Gastroesophageal sphincter (tissue), 4 donors: ENCODE data around the gene FOXJ3. TPM values are rescaled to one million over a fixed set of nuclear protein-coding genes. Genes with fewer than 3 reads are reported as not detected.
A peak's percentile ranks its signal among the peaks of the same experiment; 100 is the strongest.

ENCODE experiments used
- ATAC-seq: fragments of 150-250 bp; one replicate; pipeline ENCODE4 v1.9.1; 2016; ENCODE audit warnings: mild to moderate bottlenecking, moderate library complexity
- H3K27ac ChIP-seq, 4 donors: fragments of 200-600 bp; sonication (generic) in 3 of 4; 1 replicate in 3 of 4; 2 replicates in 1 of 4; pipeline ENCODE4 v1.5.1; 2016 to 2019
- H3K27me3 ChIP-seq: fragments of 200-600 bp; sonication (generic); one replicate; pipeline ENCODE4 v1.5.1; 2019
- H3K36me3 ChIP-seq, 2 donors: fragments of 200-600 bp; sonication (generic); one replicate each; pipeline ENCODE4 v1.5.1; 2019; ENCODE audit warnings: control low read depth in 1 of 2
- H3K4me1 ChIP-seq, 3 donors: fragments of 200-600 bp; sonication (generic); 1 replicate in 2 of 3; 2 replicates in 1 of 3; pipeline ENCODE4 v1.5.1; 2016 to 2019; ENCODE audit warnings: control low read depth in 2 of 3
- H3K4me3 ChIP-seq, 2 donors: fragments of 200-600 bp; sonication (generic); one replicate each; pipeline ENCODE4 v1.5.1; 2019; ENCODE audit warnings: mild to moderate bottlenecking in 1 of 2, moderate library complexity in 1 of 2
- H3K9me3 ChIP-seq, 3 donors: fragments of 200-600 bp; sonication (generic); one replicate each; pipeline ENCODE4 v1.5.1; 2017 to 2019; ENCODE audit warnings: control low read depth in 2 of 3
- EP300 ChIP-seq: sonication (generic); formaldehyde crosslinking; IDR thresholded peaks from one replicate; pipeline ENCODE4 v1.6.1; 2017; ENCODE audit warnings: antibody characterized with exemption, mild to moderate bottlenecking
- POLR2A ChIP-seq, 2 donors: fragments of 450-650 bp; IDR thresholded peaks; one replicate each; pipeline ENCODE4 v1.6.1; 2017; ENCODE audit warnings: antibody characterized with exemption in 2 of 2, mild to moderate bottlenecking in 2 of 2, moderate library complexity in 1 of 2
- POLR2AphosphoS5 ChIP-seq: sonication (generic); formaldehyde crosslinking; IDR thresholded peaks from one replicate; pipeline ENCODE4 v1.6.1; 2017; ENCODE audit warnings: antibody characterized with exemption
- WGBS, 2 donors: methylation state at CpG; one replicate each; pipeline ENCODE4 v1.1.5; 2018; ENCODE audit warnings: low coverage in 1 of 2; 5-methylcytosine and 5-hydroxymethylcytosine counted together
- total RNA-seq, 4 donors: library from RNA; depleted of rRNA; stranded (reverse); fragments of >200 nt; gene quantifications; one replicate each; pipeline ENCODE4 v1.1.0, GENCODE V29; 2016
- TF ChIP-seq, protein P1 (sequence below), 4 experiments: fragments of 200-600 bp in 2 of 4; fragments of 450-650 bp in 2 of 4; sonication (generic) in 1 of 4; IDR thresholded peaks; one replicate each; pipeline ENCODE4 v1.5.1; 2017 to 2019; ENCODE audit warnings: antibody characterized with exemption in 4 of 4, mild to moderate bottlenecking in 2 of 4, moderate library complexity in 2 of 4

The FOXJ3 gene
- total RNA-seq, 4 donors from 2014 or later = 36.3 to 57.1 (median 41.4) TPM

DNA sequence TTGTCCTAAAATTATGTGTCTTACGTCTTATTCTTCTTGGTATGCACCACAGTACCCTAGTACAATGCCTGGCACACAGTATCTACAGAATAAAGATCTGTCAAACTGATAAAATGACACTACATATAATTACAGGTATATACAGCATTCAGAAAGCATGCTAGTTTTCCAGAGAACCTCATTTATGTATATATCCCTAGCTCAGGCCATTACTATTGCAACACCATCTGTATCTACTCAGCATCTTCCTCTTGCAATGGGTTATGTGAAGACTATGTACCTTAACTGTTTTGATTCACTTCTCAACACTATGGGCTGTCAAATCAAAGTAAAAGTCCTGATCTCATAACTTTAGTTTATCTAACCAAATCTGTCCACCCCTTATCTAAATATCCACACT lies 112.0 kb downstream of the FOXJ3 start:
- Histone ChIP-seq H3K36me3 (no peaks in the 10 kb centered on the region), H3K27ac (no peak overlapping the region), H3K9me3 (no peaks in the 10 kb centered on the region), H3K4me3 (no peak overlapping the region), H3K4me1 (peaks cover 0 to 34% (median 0%) of the 10 kb centered on the region in 3 donors), H3K27me3 (no peaks in the 10 kb centered on the region)
- TF ChIP-seq, protein P1, sequence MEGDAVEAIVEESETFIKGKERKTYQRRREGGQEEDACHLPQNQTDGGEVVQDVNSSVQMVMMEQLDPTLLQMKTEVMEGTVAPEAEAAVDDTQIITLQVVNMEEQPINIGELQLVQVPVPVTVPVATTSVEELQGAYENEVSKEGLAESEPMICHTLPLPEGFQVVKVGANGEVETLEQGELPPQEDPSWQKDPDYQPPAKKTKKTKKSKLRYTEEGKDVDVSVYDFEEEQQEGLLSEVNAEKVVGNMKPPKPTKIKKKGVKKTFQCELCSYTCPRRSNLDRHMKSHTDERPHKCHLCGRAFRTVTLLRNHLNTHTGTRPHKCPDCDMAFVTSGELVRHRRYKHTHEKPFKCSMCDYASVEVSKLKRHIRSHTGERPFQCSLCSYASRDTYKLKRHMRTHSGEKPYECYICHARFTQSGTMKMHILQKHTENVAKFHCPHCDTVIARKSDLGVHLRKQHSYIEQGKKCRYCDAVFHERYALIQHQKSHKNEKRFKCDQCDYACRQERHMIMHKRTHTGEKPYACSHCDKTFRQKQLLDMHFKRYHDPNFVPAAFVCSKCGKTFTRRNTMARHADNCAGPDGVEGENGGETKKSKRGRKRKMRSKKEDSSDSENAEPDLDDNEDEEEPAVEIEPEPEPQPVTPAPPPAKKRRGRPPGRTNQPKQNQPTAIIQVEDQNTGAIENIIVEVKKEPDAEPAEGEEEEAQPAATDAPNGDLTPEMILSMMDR (IDR thresholded peaks at IDR 0.05) = no peak
- no peak for TF ChIP-seq EP300
- ATAC-seq = no peak
- 89 to 92% methylated on average over 1 of the region's 1 CpG for WGBS, 2 donors

DNA sequence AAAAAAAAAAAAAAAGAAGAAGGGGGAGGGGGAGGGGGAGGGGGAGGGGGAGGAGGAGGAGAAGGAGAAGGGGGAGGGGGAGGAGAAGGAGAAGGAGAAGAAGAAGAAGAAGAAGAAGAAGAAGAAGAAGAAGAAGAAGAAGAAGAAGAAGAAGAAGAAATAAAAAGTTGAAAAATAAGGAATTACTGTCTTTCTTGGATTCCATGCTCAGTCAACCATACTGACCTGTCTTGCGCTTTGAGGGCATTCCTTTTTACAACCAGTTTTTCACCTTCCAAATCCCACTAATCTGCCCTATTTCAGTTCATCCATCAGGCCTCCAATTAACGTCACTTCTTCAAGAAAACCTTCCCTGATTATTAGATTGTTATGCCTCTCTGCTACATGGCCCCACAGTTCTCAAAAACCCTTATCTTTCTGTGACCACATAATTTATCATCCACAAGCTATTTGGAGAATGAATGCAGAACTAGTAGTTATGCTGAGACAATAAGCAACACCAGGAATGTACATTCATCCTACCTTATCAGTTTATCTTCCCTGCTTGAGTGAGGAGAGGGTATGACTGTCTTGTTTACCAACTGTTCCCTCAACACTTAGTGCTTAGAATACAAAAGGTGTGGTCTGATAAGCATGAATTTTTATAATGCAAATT lies 113.0 kb downstream of the FOXJ3 start:
- 88 to 91% methylated on average over 2 of the region's 2 CpGs for WGBS, 2 donors
- peaks cover 0 to 31% (median 0%) of the 10 kb centered on the region in 3 donors for H3K4me1 ChIP-seq

DNA sequence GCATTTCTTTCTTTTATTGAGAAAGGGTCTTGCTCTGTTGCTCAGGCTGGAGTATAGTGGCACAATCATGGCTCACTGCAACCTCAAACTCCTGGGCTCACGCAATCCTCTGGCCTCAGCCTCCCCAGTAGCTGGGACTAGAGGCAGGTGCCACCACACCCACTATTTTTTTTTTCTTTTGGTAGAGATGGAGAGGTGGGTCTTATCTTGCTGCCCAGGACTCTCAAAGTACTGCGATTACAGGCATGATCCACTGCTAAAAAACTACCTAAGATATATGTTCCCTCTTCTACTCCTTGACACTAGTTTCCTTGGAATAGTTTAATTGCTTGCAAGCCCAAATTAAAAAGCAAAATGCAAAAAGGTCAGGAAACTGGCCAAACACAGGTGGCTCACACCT lies 113.6 kb downstream of the FOXJ3 start:
- no peaks in the 10 kb centered on the region for H3K9me3 ChIP-seq
- peaks cover 0 to 24% (median 0%) of the 10 kb centered on the region in 3 donors for H3K4me1 ChIP-seq
- H3K27me3 ChIP-seq = no peaks in the 10 kb centered on the region
- 100% methylated on average over 2 of the region's 2 CpGs for WGBS, 2 donors
- no peak overlapping the region for H3K4me3 ChIP-seq
- ATAC-seq = no peak
- TF ChIP-seq POLR2A (IDR thresholded peaks at IDR 0.05) (no peak), POLR2AphosphoS5 (no peak), EP300 (no peak)
- TF ChIP-seq, protein P1 (IDR thresholded peaks at IDR 0.05) = no peak
- H3K36me3 ChIP-seq = no peaks in the 10 kb centered on the region
- no peak overlapping the region for H3K27ac ChIP-seq

More for the DNA sequence above, 113.0 kb downstream of the FOXJ3 start:
- no peaks in the 10 kb centered on the region for H3K9me3 ChIP-seq
- H3K4me3 ChIP-seq = no peak overlapping the region
- H3K27me3 ChIP-seq = no peaks in the 10 kb centered on the region
- H3K27ac ChIP-seq = no peak overlapping the region
- no peak for TF ChIP-seq POLR2A (IDR thresholded peaks at IDR 0.05)
- TF ChIP-seq POLR2AphosphoS5 = no peak
- H3K36me3 ChIP-seq = no peaks in the 10 kb centered on the region
- ATAC-seq = no peak

DNA sequence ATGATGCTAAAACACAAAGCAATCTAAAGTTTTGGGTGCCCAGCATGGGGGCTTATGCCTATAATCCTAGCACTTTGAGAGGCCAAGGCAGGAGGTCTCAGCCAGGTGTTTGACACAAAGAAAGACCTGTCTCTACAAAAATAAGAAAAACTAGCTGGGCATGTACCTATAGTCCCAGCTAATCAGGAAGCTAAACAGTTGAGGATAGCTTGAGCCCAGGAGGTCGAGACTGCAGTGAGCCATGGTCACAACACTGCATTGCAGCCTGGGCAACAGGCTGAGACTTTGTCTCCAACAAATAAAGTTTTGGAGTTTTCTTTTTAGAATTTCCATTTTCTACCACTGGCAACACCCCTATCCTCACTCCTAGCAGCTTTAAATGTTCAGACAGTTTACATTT lies 115.4 kb downstream of the FOXJ3 start:
- no peaks in the 10 kb centered on the region for H3K9me3 ChIP-seq
- no peak overlapping the region for H3K27ac ChIP-seq
- 64 to 73% methylated on average over 1 of the region's 1 CpG for WGBS, 2 donors
- H3K36me3 ChIP-seq = no peaks in the 10 kb centered on the region
- TF ChIP-seq, protein P1 (IDR thresholded peaks at IDR 0.05) = no peak
- TF ChIP-seq POLR2A (IDR thresholded peaks at IDR 0.05) = no peak
- TF ChIP-seq POLR2AphosphoS5 = no peak
- no peak for TF ChIP-seq EP300
- H3K27me3 ChIP-seq = no peaks in the 10 kb centered on the region
- ATAC-seq = no peak
- no peak overlapping the region for H3K4me3 ChIP-seq
- peaks cover 0 to 22% (median 2%) of the 10 kb centered on the region in 3 donors for H3K4me1 ChIP-seq

DNA sequence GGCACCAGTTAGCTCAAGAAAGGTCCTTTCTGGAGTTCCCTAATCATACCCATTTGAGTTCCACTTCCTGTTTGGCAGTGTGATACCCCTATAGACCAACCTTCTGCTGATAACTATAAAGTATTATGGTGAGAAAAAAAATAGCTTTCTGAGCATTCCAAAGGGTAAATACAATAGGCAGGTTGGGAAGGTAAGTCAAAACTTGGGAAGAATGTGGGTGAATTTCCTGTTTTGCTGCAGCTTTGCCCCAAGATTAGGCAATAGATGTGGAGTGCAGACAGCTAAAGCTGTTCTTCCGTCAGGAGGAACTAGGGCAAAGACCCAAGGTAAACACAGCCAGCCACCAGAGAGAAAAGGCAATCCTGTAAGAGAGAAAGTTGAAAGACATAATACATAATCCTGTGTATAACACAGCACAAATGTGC lies 120.6 kb downstream of the FOXJ3 start:
- 10 to 38% methylated on average over 1 of the region's 1 CpG for WGBS, 2 donors
- ATAC-seq = peak; percentile 60
- H3K27ac ChIP-seq = peak overlapping the region in 2 of 4 donors; percentile 15 to 49

More for the DNA sequence above, 120.6 kb downstream of the FOXJ3 start:
- TF ChIP-seq, protein P1 (IDR thresholded peaks at IDR 0.05) = no peak
- TF ChIP-seq POLR2A (IDR thresholded peaks at IDR 0.05) (no peak), POLR2AphosphoS5 (peak; percentile 36)
- H3K36me3 ChIP-seq = no peaks in the 10 kb centered on the region
- H3K4me3 ChIP-seq = no peak overlapping the region
- no peaks in the 10 kb centered on the region for H3K27me3 ChIP-seq
- H3K4me1 ChIP-seq = peaks cover 0 to 45% (median 3%) of the 10 kb centered on the region in 3 donors
- H3K9me3 ChIP-seq = no peaks in the 10 kb centered on the region
